Fibroblast of skin of abdomen (primary cell): Measurements from ENCODE around the gene TRIO.

Experiments
- DNase-seq: peaks from one replicate; pipeline ENCODE4 v3.0.0-alpha.2; 2013

The TRIO gene

DNA sequence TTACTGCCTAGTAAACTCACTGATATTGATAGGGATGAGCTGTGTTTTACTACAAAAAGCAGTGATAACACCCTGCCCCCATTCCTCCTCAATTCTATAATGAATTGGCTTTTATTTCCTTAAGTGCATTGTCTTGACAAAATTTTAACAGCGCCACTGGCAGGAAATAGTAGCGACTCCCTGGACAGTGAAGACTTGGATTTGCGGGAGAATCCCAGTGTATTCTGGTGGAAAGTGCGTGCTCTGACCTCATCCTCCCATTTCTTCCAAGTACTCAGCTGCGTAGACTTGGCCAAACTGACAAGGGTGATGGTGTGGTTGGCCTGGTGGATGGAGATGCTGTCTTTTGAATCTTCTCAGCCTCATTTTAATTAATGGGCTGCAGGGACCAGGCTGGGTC, 5.3 kb downstream of the TRIO start:
- DNase-seq = no peak

DNA sequence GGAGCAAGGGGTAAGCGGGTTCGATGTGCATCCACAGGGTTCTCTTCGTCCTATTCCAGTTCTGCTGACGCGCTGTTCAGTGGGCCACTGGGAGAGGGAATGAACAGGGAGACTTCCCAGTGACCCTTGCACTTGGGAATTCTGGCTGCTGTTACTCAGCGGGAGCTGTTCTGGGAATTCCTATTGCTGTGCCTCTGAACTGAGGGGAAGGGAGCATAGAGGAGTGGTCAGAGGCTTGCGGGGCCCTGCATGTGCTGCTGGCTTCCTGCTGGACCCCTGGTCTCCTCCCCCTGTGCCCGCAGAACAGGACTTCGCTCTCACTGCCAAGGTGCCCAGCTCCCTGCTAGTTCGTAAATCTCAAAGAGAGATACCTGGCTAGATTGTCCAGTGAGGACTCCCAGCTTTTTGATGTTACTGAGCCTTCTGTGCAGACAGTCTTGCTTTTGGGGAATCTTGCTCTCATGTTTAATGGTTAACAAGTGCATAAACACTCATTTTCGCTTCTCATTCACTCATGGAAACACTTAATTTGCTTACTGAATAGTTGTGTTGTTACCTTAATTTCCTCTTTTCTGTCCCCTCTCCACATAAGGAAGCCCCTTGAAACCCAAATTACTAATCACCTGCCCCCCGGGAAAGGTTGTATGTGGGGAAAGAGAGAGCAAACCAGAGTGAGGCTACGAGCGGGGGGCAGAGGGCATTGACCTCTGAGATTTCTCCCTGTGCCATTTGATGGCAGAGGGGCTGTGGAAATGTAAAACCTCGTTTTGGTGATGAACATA, 5.9 kb downstream of the TRIO start:
- no peak for DNase-seq

DNA sequence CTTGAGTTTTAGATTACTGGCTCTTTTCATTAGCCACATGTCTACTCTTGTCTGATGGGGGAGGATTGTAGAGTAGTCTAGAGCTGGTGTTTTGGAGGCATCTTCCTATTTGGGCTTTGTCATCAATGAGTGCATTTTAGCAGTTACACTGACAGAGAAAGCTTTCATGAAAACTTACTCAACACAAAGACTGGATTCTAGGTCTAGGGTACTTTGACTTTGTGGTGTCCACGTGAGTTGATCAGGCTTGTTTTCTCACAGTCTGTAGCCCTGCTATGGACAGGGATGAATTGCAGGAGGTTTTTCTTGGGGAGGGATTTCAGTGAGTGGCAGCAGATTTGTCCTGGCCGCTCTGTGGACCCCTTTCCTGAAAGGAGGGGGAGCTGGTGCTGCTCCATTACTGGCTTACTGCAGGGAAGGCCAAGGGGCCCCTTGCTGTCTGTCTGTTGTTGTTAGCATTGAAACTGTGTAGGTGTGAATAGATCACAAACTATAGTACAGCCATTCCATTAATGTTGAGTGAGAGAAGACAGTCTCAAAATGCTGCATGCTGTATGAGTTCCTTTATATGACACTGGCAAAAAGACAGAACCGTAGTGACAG, 6.6 kb downstream of the TRIO start:
- no peak for DNase-seq

DNA sequence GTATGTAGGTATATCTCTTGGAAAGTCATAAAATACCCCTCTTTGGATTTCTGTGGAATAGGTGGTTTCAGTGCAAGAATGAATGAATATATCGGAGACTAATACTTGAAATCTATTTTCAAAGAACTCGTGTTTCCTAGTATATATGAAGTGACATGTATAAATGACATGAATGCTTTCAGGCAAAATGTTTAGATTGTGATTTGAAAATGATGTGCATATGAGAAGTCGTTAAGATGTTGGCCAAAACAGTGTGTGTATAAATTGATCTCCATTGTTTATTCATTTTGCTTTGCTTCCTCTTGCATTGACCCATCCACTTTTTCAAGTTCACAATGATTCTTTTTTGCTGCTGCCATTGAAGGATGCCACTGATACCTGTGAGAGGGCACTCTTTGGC, 8.3 kb downstream of the TRIO start:
- no peak for DNase-seq

DNA sequence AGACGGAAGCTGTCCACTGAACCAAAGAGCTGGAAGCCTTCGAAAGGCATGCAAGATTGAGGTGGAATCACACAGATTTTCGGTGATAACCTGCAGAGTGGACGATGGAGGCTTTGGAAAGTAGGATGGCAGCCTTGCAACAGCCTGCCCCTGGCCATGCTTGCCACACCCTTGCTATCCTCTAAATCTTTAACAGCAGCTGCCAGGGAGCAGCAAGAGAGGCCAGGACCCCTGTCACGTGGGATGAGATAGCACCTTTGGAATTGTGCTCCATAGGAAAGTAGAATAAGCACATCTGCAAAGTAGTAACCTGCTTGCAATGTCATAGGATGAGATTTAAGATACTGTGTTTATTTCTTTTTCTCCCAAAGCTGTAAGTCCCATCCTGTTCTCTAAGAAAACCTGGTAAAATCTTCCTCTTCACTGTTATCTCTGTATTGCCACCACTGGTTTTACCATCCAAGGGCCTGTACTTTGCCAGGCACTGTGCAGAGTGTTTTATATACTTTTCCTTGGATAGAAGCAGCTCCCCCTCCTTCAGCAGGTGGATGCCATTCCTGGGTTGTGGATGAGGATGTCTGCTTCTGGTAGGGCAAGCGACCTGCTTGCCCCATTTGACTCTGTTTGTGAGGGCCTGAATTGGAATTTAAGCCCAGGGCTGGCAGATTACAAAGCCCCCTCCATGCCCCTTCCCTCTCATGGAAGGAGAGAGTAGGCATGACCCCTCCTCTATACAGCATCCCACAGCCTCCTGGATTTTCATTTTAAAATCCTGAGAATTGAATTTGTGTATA, 10.1 kb downstream of the TRIO start:
- no peak for DNase-seq

DNA sequence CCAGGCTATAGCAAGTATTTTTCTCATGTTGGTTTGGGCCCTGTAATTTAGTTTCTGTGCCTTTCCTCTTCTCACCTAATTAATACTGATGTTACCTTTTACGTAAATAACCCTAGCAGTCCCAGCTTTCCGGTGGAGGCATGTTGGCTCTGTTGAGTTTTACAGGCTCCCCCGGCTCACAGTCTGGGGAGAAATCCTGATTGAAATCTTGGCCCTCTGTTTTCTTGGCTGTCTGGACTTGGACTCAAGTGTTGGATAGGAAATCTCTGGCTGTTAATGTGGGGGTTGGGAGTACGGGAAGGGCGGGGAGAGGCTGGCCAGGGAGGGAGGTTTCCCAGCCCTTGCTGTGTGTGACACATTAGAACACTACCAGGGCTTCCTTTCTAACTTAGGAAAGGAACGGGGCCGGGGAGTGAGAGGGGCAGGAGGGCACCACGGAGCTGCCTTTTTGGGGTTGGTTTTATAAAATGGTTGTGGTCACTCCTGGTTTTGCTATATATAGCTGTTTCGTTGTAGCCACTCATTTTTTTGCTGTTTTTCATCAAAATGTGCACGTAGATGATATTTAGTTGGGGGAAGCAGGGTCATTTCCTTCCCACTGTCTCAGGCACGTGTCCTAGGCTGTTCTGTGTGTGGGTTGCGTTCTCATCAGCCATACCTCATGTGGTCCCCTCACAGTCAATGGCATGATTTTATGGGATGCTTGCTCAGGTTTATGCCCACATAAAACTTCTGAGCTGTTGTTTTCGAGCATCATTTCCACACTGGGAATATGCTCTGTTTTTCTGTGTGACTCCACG, 11.0 kb downstream of the TRIO start:
- DNase-seq = peak; percentile 73

DNA sequence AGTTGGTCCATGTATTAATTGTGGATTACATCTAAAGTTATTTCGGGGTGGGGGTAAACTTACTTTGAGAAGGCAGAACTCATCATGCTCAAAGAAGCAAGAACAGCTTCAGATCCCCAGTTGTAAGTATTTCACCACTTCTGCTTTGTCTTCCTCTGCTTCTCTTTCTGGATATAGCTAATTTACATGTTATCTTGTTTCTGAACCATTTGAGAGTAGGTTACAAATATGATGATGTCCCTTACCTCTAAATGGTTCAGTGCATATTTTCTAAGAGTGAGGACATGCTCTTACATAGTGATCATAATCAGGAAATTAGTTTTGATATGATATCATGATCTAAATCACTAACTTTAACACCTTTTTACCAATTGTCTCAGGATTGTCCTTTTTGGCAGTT, 11.9 kb downstream of the TRIO start:
- DNase-seq = no peak

DNA sequence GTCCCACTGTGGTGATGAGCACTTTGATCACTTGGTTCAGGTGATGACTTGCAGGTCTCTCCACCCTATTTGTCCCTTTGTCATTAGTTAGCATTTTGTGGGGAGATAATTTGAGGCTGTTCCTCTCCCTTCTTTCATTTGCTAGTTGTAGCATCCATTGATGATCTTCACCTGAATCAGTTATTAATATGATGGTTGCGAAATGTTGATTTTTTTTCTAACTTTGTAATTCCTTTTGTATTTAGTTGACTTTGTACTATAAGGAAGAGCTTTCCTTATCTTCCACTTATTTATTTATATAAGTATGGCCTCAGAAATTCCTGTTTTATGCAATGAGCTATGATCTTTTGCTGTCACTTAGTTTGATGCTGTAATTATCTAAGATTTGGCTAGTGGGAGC, 12.6 kb downstream of the TRIO start:
- no peak for DNase-seq

DNA sequence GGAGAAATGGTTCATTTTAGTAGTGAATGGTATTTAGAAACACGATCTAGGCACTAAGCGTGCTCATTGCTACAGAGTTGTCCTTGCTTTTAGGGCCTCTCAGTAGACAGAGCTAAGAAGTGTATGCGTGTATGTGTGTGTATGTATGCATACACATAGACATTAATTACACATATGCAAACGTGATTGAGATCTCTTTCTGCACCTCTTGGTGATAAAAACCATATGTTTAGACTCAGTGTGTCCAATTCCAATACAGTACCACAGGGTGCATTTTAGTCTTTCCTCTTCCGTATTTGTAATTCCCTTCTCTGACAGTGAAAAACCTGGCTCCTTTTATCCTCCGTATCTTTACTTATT, 13.1 kb downstream of the TRIO start:
- DNase-seq = no peak

DNA sequence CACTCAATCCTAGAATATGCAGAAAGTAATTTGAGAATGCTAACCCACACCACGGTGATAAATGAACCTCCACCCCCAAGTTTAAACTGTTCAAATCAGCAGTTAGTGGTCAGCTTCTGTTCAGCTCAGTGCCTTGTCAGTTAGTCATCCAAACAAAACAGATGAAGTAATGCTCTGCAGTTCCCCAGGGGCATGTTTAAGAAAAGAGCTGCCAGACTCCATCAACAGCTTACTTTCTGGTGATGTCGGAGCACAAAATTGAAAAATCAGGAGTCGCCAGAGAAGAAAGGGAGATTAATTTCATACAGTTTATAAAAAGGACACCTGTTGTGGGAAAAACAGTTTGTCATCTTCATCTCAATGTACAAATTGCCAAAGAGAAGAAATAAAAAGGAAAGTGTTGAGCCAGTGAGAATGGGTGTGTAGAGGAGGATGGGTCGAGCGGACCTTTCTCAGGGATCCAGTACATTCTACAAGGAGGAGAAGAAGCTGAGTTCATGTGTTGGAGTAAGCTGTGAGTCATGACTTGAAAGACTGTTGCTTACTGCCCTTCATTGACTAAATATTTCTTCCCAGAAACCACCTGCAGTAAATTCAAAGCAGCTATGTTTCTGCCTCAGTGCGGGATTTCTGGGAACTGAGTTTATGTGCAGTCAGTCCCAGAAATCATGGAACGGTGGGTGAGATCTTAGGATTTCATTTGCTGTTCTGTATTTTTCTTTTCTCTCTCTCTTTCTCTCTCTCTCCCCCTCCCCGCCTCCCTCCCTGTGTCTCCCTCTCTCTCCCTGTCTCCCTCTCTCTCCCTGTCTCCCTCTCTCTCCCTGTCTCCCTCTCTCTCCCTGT, 13.7 kb downstream of the TRIO start:
- peak; percentile 99 for DNase-seq

DNA sequence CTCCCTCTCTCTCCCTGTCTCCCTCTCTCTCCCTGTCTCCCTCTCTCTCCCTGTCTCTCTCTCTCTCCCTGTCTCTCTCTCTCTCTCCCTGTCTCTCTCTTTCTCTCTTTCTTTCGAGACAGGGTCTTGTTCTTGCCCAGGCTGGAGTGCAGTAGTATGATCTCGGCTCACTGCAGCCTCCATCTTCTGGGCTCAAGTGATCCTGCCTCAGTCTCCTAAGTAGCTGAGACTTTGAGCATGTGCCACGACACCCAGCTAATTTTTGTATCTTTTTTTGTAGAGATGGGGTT, 14.3 kb downstream of the TRIO start:
- no peak for DNase-seq

DNA sequence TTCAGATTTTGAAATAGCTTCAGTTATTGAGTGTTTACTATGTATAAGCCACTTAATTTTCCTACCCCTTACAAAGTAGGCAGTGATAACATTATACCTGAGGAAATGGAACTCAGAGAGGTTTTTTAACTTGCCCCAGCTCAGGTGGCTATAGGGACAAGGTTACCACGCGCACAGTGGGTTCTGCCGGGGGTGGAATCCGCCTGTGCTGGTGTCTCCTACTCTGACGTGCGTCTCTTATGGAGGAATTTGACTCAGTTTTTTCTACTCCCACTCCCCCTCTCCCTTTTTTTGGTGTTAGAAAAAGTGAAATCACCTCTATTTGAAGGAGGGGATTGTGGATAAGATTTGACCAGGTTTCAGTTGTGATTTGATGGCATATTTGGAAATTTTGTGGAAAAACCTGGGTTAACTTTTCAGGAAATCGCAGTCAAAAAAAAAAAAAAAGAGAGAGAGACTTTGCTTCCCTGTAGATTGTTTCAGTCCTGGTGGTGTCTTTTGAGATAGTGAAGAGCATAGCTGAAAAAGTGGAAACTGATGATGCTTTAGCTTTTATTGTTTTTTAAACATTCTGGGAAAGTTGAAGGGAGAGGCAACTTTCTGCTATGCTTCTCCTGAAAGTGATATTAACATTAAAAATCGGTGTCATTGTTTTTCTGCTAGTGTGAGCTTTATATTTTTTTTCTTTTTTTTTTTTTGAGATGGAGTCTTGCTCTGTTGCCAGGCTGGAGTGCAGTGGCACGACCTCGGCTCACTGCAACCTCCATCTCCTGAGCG, 15.9 kb downstream of the TRIO start:
- DNase-seq = no peak

DNA sequence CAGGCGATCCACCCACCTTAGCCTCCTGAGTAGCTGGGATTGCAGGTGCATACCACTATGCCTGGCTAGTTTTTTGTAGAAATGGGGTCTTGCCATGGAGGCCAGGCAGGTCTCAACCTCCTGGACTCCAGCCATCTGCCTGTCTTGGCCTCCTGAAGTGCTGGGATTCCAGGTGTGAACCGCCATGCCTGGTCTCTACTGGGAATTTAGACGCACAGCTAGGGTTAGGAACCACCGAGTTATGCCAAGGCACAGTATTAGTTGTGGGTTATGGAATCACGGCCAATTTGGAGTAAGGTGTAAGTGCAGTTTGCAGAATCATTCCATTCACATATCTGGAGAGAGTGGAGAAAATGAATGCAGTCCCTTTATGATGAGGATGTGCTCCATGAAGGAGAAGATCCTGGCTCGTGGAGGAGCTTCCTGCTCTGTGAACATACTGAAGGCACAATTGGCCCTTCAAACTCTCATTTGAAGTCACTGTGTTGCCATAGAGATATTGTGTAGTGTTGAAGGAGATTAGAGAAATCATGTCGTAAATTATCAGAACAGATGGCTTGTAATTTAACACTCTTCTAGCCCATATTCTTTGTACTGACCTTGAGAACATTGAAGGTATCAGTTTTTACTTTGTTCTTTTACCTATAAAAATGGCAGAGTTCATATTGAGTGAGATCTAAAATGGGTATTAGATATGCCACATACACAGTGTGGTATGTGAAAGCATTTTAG, 18.8 kb downstream of the TRIO start:
- DNase-seq = no peak

DNA sequence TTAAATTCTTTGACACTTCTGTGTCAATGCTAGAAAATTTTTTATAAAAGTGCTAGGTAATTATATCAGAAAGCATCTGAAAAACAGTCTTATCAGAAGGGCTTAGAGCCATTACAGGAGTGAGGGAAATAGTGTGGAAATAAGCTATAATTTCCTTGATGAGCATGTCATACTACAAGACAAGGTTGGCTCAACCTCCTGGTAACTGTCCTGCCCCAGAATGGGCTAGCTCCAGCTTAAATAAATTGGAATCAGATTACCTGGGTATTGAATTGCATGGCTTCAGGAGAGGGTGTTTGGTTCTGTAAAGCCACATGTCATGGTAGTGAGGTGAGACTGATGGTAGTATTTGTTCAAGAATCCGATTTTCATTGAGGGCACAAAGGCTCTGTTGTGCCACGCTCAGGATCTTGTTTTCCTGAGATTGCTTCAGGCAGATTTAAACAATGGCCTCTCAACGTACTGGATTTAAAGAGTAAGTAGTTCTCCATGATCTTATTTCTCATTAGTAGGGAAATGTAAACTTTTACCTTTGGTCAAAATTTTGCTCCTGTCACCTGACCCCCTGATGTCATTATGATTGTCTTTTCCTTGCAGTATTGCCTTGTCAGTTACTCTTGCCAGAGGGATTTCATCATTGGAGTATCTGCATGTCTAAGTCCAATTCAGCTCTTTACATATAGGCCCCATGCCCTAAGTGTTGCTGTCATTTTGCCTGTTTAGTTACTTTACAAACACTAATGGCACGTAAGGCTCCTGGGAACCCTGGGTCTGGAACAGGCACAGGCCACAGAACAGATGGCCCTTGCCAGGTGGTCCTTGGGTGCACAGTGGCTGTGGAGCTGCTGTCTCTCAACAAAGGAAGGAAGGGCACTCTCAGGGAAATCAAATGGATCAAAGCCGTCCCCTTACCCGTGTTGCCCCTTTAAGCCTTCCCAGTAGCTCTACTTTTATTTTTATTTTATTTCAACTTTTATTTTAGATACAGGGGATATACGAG, 21.3 kb downstream of the TRIO start:
- no peak for DNase-seq

DNA sequence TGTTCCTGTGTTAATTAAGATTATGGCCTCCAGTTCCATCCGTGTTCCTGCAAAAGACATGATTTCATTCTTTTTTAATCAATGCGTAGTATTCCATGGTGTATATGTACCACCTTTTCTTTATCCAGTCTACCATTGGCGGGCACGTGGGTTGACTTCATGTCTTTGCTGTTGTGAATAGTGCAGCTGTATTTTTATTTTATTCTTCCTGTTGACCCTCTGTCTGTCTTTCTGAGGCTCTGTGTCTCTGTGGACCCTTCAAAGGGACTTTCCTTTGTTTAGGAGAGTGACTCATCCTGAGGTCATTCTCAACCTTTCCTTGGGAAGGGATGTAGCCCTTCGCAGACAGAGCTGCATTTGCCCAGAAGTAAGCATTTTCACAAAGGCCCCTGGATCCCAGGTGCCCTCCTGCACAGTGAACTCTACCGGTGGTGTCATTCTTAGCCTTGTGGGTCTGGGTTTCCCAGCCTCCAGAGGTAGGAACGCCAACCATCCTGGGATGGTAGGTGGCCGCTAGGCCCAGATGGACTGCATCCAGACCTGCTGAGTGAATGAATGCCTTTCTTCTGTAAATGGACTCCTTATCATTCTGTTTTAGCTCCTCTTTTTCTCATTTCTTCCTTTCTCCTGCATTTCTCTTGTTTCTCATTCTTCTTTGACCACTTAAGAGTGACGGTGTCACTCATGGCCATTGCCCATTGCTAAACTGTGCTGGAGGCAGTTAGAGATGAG, 22.4 kb downstream of the TRIO start:
- DNase-seq = peak; percentile 66

DNA sequence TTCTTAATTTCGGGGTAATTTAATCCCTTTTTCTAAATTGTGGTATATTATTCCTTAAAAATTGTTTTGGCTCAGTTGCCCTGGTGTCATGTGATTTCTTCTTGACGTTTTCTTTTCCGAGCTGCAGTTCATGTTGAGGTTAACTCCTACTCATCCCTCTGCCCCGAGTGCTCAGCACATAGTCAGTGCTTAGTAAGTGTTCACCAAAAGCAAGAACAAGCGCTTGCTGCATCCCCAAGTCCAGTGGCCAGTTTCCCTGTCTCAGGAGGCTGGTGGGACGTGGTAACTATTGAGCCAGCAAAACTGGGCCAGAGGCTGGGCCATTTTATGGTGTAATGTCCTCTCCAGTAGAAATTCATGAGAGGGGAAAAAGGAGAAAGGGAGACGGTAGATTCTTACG, 23.3 kb downstream of the TRIO start:
- no peak for DNase-seq

DNA sequence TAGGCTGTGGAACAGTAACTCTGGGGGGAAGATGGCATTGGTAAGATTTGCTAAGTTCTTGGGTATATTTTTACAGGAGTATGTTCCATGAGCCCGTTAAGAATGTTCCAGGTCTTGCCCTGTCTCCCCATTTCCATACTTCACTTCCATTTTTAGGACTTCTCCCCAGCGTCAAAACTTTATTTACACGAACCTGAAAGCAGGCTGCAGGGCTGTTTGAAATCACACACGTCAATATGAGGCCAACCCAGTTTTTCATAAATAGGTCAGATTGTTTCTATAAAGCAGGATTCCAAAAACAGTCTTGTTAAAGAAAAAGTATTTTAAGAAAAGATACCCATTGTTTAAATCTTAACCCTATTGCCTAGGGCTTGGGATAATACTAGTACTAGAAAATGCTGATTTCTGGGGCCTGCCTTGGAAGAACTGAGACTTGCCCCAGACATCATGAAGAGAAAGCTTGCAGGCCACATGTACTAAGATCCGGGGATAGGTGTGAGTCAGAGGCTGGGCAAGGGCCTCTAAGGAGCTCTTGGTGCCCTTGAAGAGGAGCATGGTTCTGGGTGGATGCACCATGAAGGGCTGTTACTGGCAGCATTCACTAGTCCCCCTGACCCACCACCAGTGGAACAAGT, 24.2 kb downstream of the TRIO start:
- DNase-seq = peak; percentile 48

DNA sequence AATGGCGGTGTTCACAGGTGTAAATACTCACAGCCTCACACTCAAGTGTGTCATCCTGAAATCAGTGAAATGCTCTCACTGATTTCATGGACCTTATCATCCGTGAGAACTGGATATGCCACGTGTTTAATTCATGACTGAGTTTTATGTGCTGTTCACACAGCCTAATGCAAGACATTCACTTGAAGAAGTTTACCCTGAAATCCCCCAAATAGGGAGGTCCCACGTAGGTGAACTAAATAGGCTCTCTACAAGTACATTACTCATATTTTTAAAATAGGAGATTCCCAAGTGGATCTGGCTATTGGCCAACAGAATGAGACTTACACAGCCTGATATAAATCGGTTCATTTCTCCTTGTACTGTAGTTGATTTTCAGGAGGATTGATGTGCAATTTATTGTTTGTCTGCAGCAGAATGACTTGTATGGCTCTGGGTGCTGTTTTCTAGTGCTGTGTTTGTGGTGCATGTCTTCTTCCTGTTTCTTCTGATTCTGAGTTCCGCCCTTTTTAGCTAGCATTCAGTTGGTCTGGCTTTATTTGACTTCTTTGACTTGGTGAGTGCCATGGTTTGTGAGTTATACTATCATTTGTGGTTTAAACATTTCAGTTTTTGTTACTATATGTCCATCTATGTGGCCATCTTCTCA, 25.1 kb downstream of the TRIO start:
- no peak for DNase-seq
